Erythroblast (primary cell): ENCODE results near the gene RNF150.

ENCODE experiments used
- GATA1 ChIP-seq: IDR thresholded peaks from 2 replicates; pipeline ENCODE4 v1.6.1; 2011; ENCODE audit warnings: low read depth, mild to moderate bottlenecking, control low read depth, low read length, moderate library complexity
- POLR2A ChIP-seq: IDR thresholded peaks from 2 replicates; pipeline ENCODE4 v1.6.1; 2011; ENCODE audit warnings: mild to moderate bottlenecking, low read length

DNA sequence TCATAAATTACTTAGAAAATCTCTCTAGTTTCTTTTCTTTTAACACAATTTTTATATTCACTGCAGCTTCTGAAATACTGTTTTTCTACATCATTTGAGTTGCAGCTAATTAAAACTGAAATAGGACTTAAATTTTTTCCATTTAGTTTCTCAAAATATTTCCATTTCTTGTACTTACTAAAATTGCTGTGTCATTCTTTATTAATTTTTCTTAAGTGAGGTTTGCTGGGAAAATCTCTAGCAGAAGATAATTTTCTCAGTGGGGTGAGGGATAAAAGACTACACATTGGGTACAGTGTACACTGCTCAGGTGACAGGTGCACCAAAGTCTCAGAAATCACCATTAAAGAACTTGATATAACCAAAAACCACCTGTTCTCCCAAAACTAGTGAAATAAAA, 57.7 kb downstream of the RNF150 start:
- TF ChIP-seq POLR2A, result no peak
- TF ChIP-seq GATA1, result no peak
